H1 (cell line): ENCODE results near the gene GPR135. TPM values are rescaled to one million over a fixed set of nuclear protein-coding genes. Genes with fewer than 3 reads are reported as not detected.

ENCODE experiments used
- CTCF ChIA-PET: fragments of 300-600 bp; sonication (Branson Sonifier 250); formaldehyde crosslinking; loops from one replicate; lab custom pipeline; 2021; ENCODE audit not compliant: partially characterized antibody; lab: Charles Lee
- POLR2A ChIA-PET: fragments of 300-600 bp; sonication (Branson Sonifier 250); formaldehyde crosslinking; loops from one replicate; lab custom pipeline; 2021; ENCODE audit warnings: inconsistent platforms; ENCODE audit not compliant: partially characterized antibody; lab: Charles Lee
- DNase-seq, 2 experiments: peaks; one replicate each; pipeline versions ENCODE4 v3.0.0 to v3.0.0-alpha.2; 2010 to 2022; ENCODE audit warnings: low spot score in 2 of 2, low read depth in 1 of 2, mixed read lengths in 1 of 2
- FAIRE-seq: peaks from 2 replicates; lab custom pipeline; 2011; peaks lifted over from hg19 to GRCh38; lab: Jason Lieb, UNC
- H2AFZ ChIP-seq: 2 replicates; pipeline ENCODE4 v1.8.1; 2012; ENCODE audit warnings: low read length, inconsistent platforms
- H2AK5ac ChIP-seq: 2 replicates; pipeline ENCODE4 v1.6.1; 2013; ENCODE audit warnings: low read depth, low read length
- H2BK120ac ChIP-seq: replicated peaks from 2 replicates; pipeline ENCODE3; 2013; ENCODE audit warnings: low read depth, low read length, inconsistent platforms
- H2BK12ac ChIP-seq: 2 replicates; pipeline ENCODE4 v1.6.1; 2013; ENCODE audit warnings: low read depth, low read length
- H2BK15ac ChIP-seq: 2 replicates; pipeline ENCODE4 v1.6.1; 2013; ENCODE audit warnings: low read length
- H2BK20ac ChIP-seq: 2 replicates; pipeline ENCODE4 v1.6.1; 2013; ENCODE audit warnings: low read length
- H2BK5ac ChIP-seq: 2 replicates; pipeline ENCODE4 v1.6.1; 2013; ENCODE audit warnings: low read depth, low read length
- H3K14ac ChIP-seq: 2 replicates; pipeline ENCODE4 v1.6.1; 2013; ENCODE audit warnings: inconsistent platforms; ENCODE audit not compliant: insufficient read length
- H3K18ac ChIP-seq: 2 replicates; pipeline ENCODE4 v1.6.1; 2013; ENCODE audit warnings: low read length; ENCODE audit errors: extremely low read depth
- H3K23ac ChIP-seq: 2 replicates; pipeline ENCODE4 v1.6.1; 2013; ENCODE audit warnings: inconsistent platforms; ENCODE audit not compliant: insufficient read length
- H3K23me2 ChIP-seq: 2 replicates; pipeline ENCODE4 v1.6.1; 2013; ENCODE audit warnings: low read depth, low read length
- H3K27ac ChIP-seq: 2 replicates; pipeline ENCODE4 v1.6.1; 2011; ENCODE audit warnings: low read depth, low read length, inconsistent platforms
- H3K27me3 ChIP-seq, 4 experiments: replicated peaks in 1 of 4; 1 replicate in 1 of 4; 2 replicates in 3 of 4; pipeline versions ENCODE4 v1.6.1 to v1.8.1; 2011 to 2013; ENCODE audit warnings: low read length in 3 of 4, mild to moderate bottlenecking in 3 of 4, inconsistent platforms in 2 of 4, mixed read lengths in 2 of 4, moderate library complexity in 1 of 4; ENCODE audit not compliant: control insufficient read depth in 3 of 4, insufficient read depth in 3 of 4; ENCODE audit errors: extremely low read depth in 1 of 4
- H3K36me3 ChIP-seq, 4 experiments: 2 replicates each; pipeline versions ENCODE4 v1.6.1 to v1.8.1; 2011 to 2013; ENCODE audit warnings: mild to moderate bottlenecking in 4 of 4, low read length in 3 of 4, moderate library complexity in 2 of 4, control low read depth in 1 of 4, inconsistent platforms in 1 of 4; ENCODE audit not compliant: insufficient read depth in 4 of 4, control insufficient read depth in 2 of 4
- H3K4ac ChIP-seq: replicated peaks from 2 replicates; pipeline ENCODE3; 2013; ENCODE audit warnings: low read length, low read depth, mixed read lengths, inconsistent platforms; ENCODE audit not compliant: insufficient read length
- H3K4me1 ChIP-seq, 4 experiments: replicated peaks in 1 of 4; 1 replicate in 1 of 4; 2 replicates in 3 of 4; pipeline versions ENCODE4 v1.6.1 to v1.8.1; 2011 to 2013; ENCODE audit warnings: low read length in 3 of 4, inconsistent platforms in 2 of 4, mixed read lengths in 1 of 4; ENCODE audit not compliant: insufficient read depth in 4 of 4, control insufficient read depth in 3 of 4
- H3K4me2 ChIP-seq, 2 experiments: 2 replicates each; pipeline versions ENCODE4 v1.6.1 to v1.8.1; 2011 to 2013; ENCODE audit warnings: low read depth in 2 of 2, low read length in 2 of 2, control low read depth in 1 of 2, inconsistent platforms in 1 of 2, mild to moderate bottlenecking in 1 of 2; ENCODE audit not compliant: insufficient read depth in 1 of 2
- H3K4me3 ChIP-seq, 4 experiments: fragments of 200-600, 300-600 bp in 1 of 4; sonication (generic), shearing (Covaris generic), sonication (Bioruptor Twin) in 1 of 4; 2 replicates each; pipeline versions ENCODE4 v1.5.1 to v1.8.1; 2011 to 2016; ENCODE audit warnings: low read length in 4 of 4, low read depth in 3 of 4, control low read depth in 2 of 4, inconsistent platforms in 2 of 4, mild to moderate bottlenecking in 2 of 4, mixed read lengths in 1 of 4, moderate library complexity in 1 of 4; ENCODE audit not compliant: insufficient read depth in 2 of 4; ENCODE audit errors: extremely low read depth in 1 of 4
- H3K56ac ChIP-seq: replicated peaks from 2 replicates; pipeline ENCODE3; 2013; ENCODE audit warnings: low read depth, mild to moderate bottlenecking, mixed read lengths, low read length, inconsistent platforms; ENCODE audit not compliant: insufficient read length
- H3K79me1 ChIP-seq: 2 replicates; pipeline ENCODE4 v1.6.1; 2013; ENCODE audit warnings: low read depth, low read length, control low read depth
- H3K79me2 ChIP-seq, 2 experiments: 2 replicates each; pipeline versions ENCODE4 v1.6.1 to v1.8.1; 2012 to 2013; ENCODE audit warnings: low read length in 2 of 2, mild to moderate bottlenecking in 2 of 2, inconsistent platforms in 1 of 2; ENCODE audit not compliant: insufficient read depth in 2 of 2, control insufficient read depth in 1 of 2
- H3K9ac ChIP-seq, 4 experiments: replicated peaks in 1 of 4; 1 replicate in 1 of 4; 2 replicates in 3 of 4; pipeline versions ENCODE4 v1.6.1 to v1.8.1; 2011 to 2013; ENCODE audit warnings: low read depth in 3 of 4, low read length in 3 of 4, control low read depth in 2 of 4, mild to moderate bottlenecking in 2 of 4, moderate library complexity in 2 of 4, inconsistent platforms in 1 of 4; ENCODE audit errors: extremely low read depth in 1 of 4
- H3K9me3 ChIP-seq, 2 experiments: 2 replicates each; pipeline versions ENCODE4 v1.6.1 to v1.8.1; 2012 to 2013; ENCODE audit warnings: mild to moderate bottlenecking in 2 of 2, moderate library complexity in 2 of 2, control low read depth in 1 of 2, inconsistent platforms in 1 of 2, low read depth in 1 of 2, low read length in 1 of 2, mixed read lengths in 1 of 2; ENCODE audit not compliant: insufficient read depth in 2 of 2
- H4K20me1 ChIP-seq, 2 experiments: replicated peaks in 1 of 2; 2 replicates each; pipeline versions ENCODE3 to v1.8.1; 2011 to 2013; ENCODE audit warnings: inconsistent platforms in 2 of 2, low read length in 2 of 2, mild to moderate bottlenecking in 1 of 2; ENCODE audit not compliant: insufficient read depth in 2 of 2, control insufficient read depth in 1 of 2
- H4K5ac ChIP-seq: 2 replicates; pipeline ENCODE4 v1.6.1; 2013; ENCODE audit warnings: low read length, low read depth, mixed read lengths, inconsistent platforms; ENCODE audit not compliant: insufficient read length
- H4K8ac ChIP-seq: 2 replicates; pipeline ENCODE4 v1.8.0; 2013; ENCODE audit warnings: mild to moderate bottlenecking, moderate library complexity, low read length, inconsistent platforms; ENCODE audit not compliant: insufficient read depth; ENCODE audit errors: extremely low read depth
- H4K91ac ChIP-seq: replicated peaks from 2 replicates; pipeline ENCODE3; 2013; ENCODE audit warnings: low read length, mixed read lengths, inconsistent platforms; ENCODE audit not compliant: insufficient read length
- BACH1 ChIP-seq: IDR thresholded peaks from 2 replicates; pipeline ENCODE4 v1.6.1; 2012; ENCODE audit warnings: low read length, improper control_type of control experiment
- CBX5 ChIP-seq: fragments of 300-800, 300-1000 bp; sonication (generic); IDR thresholded peaks from 2 replicates; pipeline ENCODE4 v1.7.1; 2016; ENCODE audit warnings: antibody characterized with exemption, low read length, low read depth
- EGR1 ChIP-seq: IDR thresholded peaks from 2 replicates; pipeline ENCODE4 v1.6.1; 2011; ENCODE audit warnings: low read depth, low read length, borderline replicate concordance
- GABPA ChIP-seq: IDR thresholded peaks from 2 replicates; pipeline ENCODE4 v1.6.1; 2011; ENCODE audit warnings: mild to moderate bottlenecking, low read length, moderate library complexity, borderline replicate concordance; ENCODE audit not compliant: insufficient read depth
- JUND ChIP-seq: IDR thresholded peaks from 2 replicates; pipeline ENCODE4 v1.6.1; 2011; ENCODE audit warnings: mild to moderate bottlenecking, improper control_type of control experiment, low read length
- KDM5A ChIP-seq: fragments of 200-600 bp; IDR thresholded peaks from 2 replicates; pipeline ENCODE4 v1.7.1; 2012; ENCODE audit warnings: mild to moderate bottlenecking, low read length, inconsistent platforms, mixed read lengths
- POLR2AphosphoS5 ChIP-seq: IDR thresholded peaks from 2 replicates; pipeline ENCODE4 v1.6.1; 2011; ENCODE audit warnings: low read depth, low read length
- POU5F1 ChIP-seq: IDR thresholded peaks from 2 replicates; pipeline ENCODE4 v1.6.1; 2011; ENCODE audit warnings: low read depth, mild to moderate bottlenecking, low read length, moderate library complexity
- RAD21 ChIP-seq, 2 experiments: IDR thresholded peaks in 1 of 2; conservative IDR thresholded peaks in 1 of 2; 2 replicates each; pipeline ENCODE4 v1.6.1; 2011; ENCODE audit warnings: low read depth in 2 of 2, low read length in 2 of 2, improper control_type of control experiment in 1 of 2, inconsistent platforms in 1 of 2, mild to moderate bottlenecking in 1 of 2, moderate library complexity in 1 of 2
- RXRA ChIP-seq: IDR thresholded peaks from 2 replicates; pipeline ENCODE4 v1.6.1; 2011; ENCODE audit warnings: low read depth, mild to moderate bottlenecking, low read length, moderate library complexity; ENCODE audit not compliant: insufficient read depth
- SRF ChIP-seq: IDR thresholded peaks from 2 replicates; pipeline ENCODE4 v1.6.1; 2011; ENCODE audit warnings: mild to moderate bottlenecking, low read depth, low read length, moderate library complexity
- SUZ12 ChIP-seq: fragments of 200-600 bp; sonication (generic); IDR thresholded peaks from 2 replicates; pipeline ENCODE4 v1.6.1; 2012; ENCODE audit warnings: mild to moderate bottlenecking, inconsistent platforms, low read length, moderate library complexity, mixed read lengths
- TAF7 ChIP-seq: optimal IDR thresholded peaks from 2 replicates; pipeline ENCODE3; 2011; ENCODE audit warnings: low read depth, mild to moderate bottlenecking, inconsistent platforms, low read length, moderate library complexity, borderline replicate concordance
- YY1 ChIP-seq: IDR thresholded peaks from 2 replicates; pipeline ENCODE4 v1.6.1; 2011; ENCODE audit warnings: low read depth, mild to moderate bottlenecking, low read length
- WGBS, 2 experiments: shearing (Covaris generic) in 1 of 2; methylation state at CpG; one replicate each; pipeline versions ENCODE4 v1.1.6 to v1.1.7; 2013 to 2015; ENCODE audit warnings: low lambda C conversion rate in 2 of 2, mixed read lengths in 2 of 2, inconsistent platforms in 1 of 2, low coverage in 1 of 2, missing lambda C conversion rate in 1 of 2; ENCODE audit not compliant: insufficient replicate concordance in 2 of 2, insufficient coverage in 1 of 2, insufficient read length in 1 of 2; ENCODE audit errors: extremely low coverage in 1 of 2, missing lambda C conversion rate in 1 of 2; 5-methylcytosine and 5-hydroxymethylcytosine counted together
- polyA plus RNA-seq, 7 experiments: library from polyadenylated mRNA; depleted of rRNA in 3 of 7; stranded (reverse) in 5 of 7; unstranded in 2 of 7; fragments of >200 nt in 5 of 7; fragments of 200-250 nt in 2 of 7; gene quantifications; 1 replicate in 5 of 7; 2 replicates in 1 of 7; 4 replicates in 1 of 7; pipeline versions ENCODE4 v1.2.1 to v1.2.3, GENCODE V29; 2011 to 2013; ENCODE audit warnings: missing spikeins in 2 of 7, mixed read lengths in 2 of 7
- total RNA-seq: library from RNA; stranded (reverse); fragmentation: NEBNext Ultra II Directional; extraction: Animal tissue kit (Norgen Biotek cat#: 25700); gene quantifications from 2 replicates; pipeline ENCODE4 v1.2.1, GENCODE V29; 2021
- TF ChIP-seq, protein P1 (sequence below): IDR thresholded peaks from 2 replicates; pipeline ENCODE4 v1.6.1; 2011; ENCODE audit warnings: low read depth, mild to moderate bottlenecking, low read length; ENCODE audit not compliant: insufficient read depth

GPR135 gene
- total and polyA plus RNA-seq, 2 of the 8 experiments (the other 6 are each of a cell fraction or from before 2014, with no cell fraction given) = 0.48 to 1.1 TPM

DNA sequence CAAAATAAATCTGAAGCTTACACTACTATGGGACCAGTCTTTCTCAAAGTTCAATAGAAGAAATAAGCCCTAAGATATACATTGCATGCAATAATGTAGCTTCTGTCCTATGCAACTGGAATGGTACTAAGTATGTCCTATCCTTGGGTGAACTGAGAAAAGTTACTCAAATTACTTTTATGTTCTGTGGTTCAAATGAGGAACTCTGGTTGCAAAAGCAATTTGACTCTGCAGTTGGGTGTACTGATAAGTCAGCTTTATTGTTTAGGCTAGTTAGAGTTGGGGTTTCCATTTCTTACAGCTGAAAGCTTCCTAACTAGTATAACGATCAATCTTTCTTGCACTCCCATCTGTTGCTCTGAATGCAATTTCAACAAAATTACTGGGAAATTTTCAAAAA is 29.2 kb downstream of the GPR135 start:
- H3K9ac ChIP-seq = no peak overlapping the region
- no peaks in the 10 kb centered on the region for H3K4me1 ChIP-seq
- H2AFZ ChIP-seq = no peak overlapping the region
- WGBS, 2 experiments = 88% methylated on average over 1 of the region's 1 CpG; no CpG with 5 or more reads in 1 of the 2 experiments
- no peak overlapping the region for H3K14ac ChIP-seq
- H2BK20ac ChIP-seq = no peak overlapping the region
- no peaks in the 10 kb centered on the region for H3K23me2 ChIP-seq
- no peak overlapping the region for H2BK15ac ChIP-seq
- H3K27me3 ChIP-seq = no peaks in the 10 kb centered on the region
- no peaks in the 10 kb centered on the region for H3K79me2 ChIP-seq
- H3K56ac ChIP-seq = no peak overlapping the region
- no peak overlapping the region for H3K23ac ChIP-seq
- DNase-seq (no peak), FAIRE-seq (no peak)
- no peaks in the 10 kb centered on the region for H3K36me3 ChIP-seq
- H2BK120ac ChIP-seq = no peak overlapping the region
- no peak overlapping the region for H2BK12ac ChIP-seq
- no peaks in the 10 kb centered on the region for H4K20me1 ChIP-seq
- CTCF ChIA-PET = interaction anchor here (0.8 to 2.0 kb wide), 6 partner anchors 8 to 310 kb away, joined by 3 to 9 read pairs (median 4); no protein-coding TSS in a partner anchor
- H4K8ac ChIP-seq = no peak overlapping the region
- H2BK5ac ChIP-seq = no peak overlapping the region
- no peak overlapping the region for H3K27ac ChIP-seq
- no peak overlapping the region for H3K4me3 ChIP-seq
- H4K91ac ChIP-seq = no peak overlapping the region
- H3K4me2 ChIP-seq = no peak overlapping the region
- no peaks in the 10 kb centered on the region for H3K79me1 ChIP-seq
- no peak overlapping the region for H3K18ac ChIP-seq
- H3K4ac ChIP-seq = no peak overlapping the region
- no peak overlapping the region for H4K5ac ChIP-seq
- no peaks in the 10 kb centered on the region for H3K9me3 ChIP-seq
- H2AK5ac ChIP-seq = no peak overlapping the region
- POLR2A ChIA-PET = no interaction called here
- TF ChIP-seq POU5F1 (no peak), SRF (no peak), CBX5 (no peak), EGR1 (no peak), BACH1 (no peak), SUZ12 (no peak), RAD21 (IDR thresholded peaks at IDR 0.05 in 1 of 2, conservative IDR thresholded peaks at IDR 0.05 in 1 of 2; ENCODE audit: low read depth in 2 of 2, low read length in 2 of 2) (no peak), KDM5A (no peak), RXRA (no peak), GABPA (no peak), JUND (no peak), TAF7 (no peak), YY1 (no peak), POLR2AphosphoS5 (no peak)
- TF ChIP-seq, protein P1, sequence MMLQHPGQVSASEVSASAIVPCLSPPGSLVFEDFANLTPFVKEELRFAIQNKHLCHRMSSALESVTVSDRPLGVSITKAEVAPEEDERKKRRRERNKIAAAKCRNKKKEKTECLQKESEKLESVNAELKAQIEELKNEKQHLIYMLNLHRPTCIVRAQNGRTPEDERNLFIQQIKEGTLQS = no peak
